ENCODE data around the gene ENC1.

ENC1 gene

DNA sequence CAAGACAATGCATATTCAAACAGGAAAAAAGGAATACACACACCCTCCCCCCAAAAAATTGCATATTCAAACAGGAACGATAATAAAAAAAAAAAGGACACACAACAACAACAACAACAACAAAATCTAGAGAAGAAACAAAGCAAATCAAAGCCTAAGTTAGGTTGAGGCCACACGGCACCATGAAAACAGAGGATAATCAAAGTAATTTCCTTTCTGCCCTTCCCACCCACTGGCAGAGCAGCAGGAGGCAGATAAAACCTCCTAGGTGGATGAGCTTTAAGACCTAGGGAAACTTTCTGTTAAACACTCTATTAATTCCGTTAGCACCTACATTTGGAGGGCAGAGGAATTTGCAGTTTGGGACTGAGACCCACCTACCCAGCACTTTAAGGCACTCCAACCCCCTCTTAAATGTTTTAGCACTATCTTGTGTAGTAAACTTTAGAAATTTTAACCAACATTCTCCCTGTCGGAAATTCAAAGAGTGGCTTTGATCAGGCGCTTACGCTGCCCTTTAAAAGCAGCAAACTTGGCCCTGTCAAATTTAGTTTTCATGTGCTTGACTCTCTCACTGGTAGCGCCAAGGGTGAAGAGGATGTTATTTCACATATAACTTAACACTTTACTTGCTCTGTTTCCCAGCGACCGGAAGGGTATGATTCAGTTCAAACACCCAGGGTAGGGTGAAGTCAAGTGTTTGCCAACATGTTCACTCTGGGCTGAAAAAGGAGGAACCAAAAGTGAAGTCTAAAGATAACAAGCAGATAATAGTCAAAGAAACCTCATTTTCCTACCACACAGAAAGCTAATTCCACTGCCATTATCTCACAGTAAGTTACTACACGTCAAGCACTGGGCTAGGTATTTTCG, 9.2 kb downstream of the ENC1 start:
- no peak for DNase-seq (ENCODE audit: low read depth in 2 of 2)

DNA sequence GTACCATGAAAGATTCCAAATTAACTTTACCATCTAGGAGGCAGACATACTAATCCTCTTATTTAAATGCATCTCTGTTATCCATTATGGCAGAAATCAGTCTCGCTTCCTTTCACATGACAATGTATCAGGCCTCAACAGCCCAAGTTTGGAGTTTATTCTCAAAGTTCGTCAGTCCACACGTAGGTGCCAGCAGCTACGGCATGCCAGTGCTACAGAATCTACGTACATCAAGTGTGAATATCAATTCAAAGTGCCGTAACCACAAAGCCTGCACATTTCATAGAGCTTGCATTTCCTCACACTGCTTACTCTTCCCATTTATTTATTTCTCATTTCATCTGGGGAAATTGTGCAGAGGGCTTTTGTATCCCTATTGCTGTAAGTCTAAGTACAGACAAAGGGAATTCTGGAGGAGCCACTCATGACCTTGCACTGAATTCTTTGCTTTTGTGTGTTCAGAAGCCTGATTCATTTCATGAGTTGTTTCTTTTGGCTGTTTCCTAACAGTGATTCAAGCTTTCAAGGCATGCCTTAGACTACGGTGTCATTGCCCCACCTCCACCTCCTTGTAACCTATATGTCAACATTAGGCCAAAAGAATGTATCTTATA, 10.0 kb downstream of the ENC1 start:
- no peak for DNase-seq (ENCODE audit: low read depth in 2 of 2)

DNA sequence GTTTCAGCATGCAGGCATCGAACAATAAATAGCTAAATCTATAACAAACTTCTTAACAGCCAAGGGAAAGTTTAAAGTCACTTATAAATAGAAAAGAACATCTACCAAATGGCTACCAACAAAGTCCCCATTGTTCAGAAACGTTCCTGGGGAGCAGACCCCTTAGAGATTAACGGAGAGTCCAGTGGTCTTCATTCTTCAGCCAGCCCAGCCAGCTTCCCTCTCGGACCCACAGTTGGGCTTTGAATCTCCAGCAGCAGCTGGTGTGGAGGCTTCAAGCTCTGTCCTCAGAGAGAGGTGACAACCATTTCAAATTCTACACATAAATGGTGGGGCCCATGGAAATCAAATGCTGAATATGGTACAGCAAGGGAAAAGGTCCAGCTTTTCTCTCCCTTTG, 11.2 kb downstream of the ENC1 start:
- no peak for DNase-seq (ENCODE audit: low read depth in 2 of 2)

DNA sequence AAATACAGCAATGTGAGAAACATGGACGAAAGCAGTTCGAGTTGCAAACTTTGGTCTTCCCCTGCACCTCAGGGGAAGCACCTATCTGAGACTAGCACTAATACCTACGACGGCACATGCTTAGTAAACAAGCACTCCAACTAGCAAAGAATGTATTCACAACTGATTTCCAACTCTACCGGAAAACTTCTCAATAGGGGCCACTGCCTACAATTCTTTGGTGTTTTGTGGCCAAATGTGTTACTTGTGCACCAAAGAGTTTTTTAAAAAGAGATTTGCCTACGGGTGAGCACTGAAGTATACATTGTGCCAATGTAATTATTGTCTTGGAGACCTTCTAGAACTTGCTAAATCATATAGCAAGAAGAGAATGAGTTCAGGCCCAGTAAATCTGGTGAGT, 12.2 kb downstream of the ENC1 start:
- DNase-seq (ENCODE audit: low read depth in 2 of 2): no peak

DNA sequence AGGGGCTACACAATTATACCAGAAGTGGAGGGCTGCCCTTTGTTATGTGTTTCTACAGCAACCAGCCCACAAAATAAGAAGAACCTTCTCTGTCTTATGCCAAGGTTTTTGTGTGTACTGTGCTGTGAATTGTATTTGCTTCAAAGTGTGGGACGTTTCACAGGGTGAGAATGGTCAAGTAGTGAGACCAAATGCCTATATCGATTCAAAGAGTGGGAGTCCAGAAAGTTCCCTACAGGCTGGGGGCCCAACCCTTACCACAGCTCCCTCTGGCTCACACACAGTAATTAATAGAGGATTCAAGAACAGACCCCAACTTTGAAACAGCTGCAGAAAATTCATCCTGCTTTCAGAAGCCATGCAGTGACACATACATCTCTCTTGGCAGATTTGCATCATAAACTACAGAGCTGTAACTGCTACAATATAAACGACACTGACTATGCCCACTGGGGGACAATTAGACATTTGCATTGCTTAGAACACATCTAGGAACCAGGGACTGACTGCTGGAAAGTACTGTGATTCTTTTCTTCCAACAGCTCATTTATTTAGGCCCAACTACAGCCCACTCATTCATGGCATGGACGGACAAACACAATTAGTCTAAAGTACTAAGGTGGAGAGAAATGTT, 12.8 kb downstream of the ENC1 start:
- no peak for DNase-seq (ENCODE audit: low read depth in 2 of 2)

DNA sequence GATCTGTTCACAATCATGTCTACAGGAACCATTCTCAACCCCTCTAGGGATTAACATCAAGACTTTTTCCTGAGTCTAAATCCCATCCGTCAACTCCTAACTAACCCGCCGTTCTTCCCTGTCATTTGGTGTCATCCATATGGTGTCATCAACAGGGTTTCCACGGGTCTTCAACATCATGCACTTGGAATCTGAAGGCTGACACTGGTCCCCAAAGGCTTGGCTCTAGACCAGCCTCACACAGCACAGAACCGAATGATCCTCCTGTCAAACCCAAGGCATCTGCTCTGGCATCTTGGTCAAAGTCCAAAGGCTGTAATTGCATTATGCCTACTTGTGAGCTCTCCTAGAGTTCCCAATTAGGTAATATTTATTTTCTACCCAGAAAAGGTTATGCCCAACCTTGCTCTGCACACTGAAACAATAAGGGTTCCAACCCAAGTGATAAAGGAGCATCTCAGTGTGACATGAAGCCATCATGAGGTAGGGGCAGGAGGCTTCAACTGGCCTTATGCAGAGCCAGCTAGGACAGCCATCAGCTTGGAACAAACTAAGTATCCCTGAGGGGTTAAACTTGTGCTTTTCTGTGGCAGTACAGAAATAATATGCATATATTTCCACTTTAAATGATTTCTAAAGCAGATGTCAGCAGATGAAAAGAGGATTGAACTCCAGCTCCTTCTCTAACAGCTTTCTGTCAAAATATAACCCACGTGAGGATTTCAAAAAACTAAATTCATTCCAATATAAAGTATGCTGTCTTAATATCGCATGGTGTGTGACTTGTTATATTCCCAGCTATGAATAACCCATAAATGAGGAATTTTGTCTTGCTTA, 13.9 kb downstream of the ENC1 start:
- no peak for DNase-seq (ENCODE audit: low read depth in 2 of 2)

DNA sequence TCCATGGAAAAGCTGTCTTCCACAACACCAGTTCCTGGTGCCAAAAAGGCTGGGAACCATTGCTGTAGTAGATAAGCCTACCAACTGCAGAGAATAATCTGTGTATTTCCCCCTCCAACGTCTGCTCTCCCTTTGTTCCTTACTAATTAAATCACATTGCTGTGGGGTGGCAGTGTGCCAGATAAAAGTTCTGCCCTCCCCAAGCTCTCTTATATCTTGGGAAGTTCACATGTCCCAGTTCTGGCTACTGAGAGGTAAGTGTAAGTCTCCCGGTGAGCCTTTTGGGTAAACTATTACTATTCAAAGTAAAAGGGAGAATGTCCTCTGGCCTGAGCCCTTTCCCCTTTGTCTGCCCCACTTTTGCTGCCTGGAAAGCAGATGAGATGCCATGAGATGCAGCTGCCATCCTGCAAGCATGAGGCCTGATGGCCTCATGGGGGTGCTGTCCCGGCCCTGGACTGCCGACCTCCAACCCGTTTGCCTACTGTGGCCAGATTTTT, 14.7 kb downstream of the ENC1 start:
- DNase-seq (ENCODE audit: low read depth in 2 of 2): no peak

DNA sequence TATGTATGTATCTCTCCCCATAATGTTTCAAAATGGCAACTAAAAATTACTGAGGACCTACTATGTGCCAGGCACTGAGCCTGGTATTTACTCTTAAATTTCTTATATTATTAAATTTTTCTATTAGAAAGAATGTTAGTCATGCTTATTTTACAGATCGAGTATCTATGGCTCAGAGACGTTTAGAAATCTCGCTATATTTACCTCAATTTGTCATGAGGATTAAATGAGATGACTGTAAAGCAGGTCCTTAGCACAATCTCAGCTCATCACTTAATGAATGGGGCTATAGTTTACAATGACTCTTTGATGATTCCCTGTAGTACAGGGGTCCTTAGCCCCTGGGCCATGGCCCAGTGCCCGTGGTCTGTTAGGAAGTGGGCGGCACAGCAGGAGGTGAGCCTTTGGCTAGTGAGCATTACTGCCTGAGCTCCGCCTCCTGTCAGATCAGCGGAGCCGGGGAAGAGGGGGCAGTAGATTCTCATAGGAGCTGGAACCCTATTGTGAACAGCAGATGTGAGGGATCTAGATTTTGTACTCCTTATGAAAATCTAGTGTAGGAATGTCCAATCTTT, 15.5 kb downstream of the ENC1 start:
- no peak for DNase-seq (ENCODE audit: low read depth in 2 of 2)

DNA sequence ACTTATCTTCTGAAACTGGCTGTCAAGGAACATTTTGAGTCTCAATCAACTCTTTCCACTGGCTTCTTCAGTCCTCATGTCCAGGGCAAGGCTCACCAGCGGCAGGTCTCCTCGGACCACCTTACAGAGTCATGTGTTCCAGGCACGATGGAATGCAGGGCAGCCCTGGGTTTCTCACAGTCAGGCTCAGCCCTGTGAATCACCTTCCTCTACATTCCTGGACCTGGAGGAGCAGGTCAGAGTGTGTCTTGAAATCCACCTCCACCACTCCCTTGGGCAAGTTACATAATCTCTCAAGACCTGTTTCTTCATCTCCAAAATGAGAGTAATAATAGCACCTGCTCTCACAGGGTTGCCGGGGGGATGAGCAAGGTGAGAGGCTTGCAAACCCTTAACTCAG, 16.0 kb downstream of the ENC1 start:
- DNase-seq (ENCODE audit: low read depth in 2 of 2): no peak

DNA sequence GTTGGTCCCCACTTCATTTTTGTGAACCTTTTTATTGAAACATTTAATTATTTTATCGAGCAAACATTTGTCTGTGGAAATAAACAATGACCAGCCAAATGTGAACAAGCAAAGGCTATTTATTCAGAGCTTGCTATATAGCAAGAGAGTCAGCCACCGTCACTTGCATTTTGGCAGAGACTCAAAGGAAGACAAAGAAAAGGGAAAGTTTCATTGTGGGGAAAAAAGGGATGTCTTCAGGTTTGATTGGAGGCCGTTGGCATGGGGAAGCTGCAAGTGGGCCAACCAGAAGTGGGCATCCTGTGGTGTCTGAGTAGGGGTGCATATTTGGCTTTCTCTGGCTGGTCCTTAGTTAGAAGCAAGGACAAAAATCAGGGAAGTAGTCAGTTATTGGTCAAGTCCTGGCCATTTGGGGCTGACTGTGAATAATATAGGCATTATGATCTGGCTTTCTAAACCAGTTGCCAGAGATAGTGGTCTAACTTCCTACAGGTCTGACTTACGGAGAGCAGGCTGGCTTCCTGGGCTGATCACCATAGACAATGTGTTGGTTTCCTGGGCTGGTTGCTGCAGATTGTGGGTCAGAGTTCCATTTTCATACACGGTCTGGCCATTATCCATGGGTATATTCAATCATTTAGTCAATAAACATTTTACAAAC, 16.6 kb downstream of the ENC1 start:
- DNase-seq (ENCODE audit: low read depth in 2 of 2): no peak

DNA sequence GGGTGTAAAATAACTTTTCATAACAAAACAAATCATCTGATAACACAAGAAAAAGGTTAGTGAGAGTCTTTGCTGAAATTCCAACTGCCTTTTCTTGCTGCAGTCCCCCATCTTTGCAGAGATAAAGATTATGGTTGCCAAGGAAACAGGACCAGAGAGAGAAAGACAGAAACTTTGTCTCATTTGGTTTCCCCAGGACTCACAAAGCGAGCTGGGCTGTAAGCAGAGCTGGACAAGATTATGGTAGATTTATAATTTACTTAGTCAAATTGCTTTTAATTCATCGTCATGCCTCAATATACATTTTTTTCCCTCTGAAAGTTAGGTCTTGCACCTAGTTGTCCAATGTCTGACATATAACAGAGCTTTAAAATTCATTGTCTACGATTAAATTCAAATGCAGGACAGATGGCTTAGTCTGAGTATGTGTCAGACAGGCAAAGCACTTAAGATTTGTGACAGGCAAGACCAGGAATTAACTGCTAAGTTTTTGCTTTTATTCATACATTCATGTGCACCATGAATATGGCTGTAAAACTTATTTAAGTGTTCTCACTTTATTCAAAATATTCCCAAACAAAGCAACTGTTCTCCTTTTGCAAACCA, 17.4 kb downstream of the ENC1 start:
- DNase-seq (ENCODE audit: low read depth in 2 of 2): no peak

DNA sequence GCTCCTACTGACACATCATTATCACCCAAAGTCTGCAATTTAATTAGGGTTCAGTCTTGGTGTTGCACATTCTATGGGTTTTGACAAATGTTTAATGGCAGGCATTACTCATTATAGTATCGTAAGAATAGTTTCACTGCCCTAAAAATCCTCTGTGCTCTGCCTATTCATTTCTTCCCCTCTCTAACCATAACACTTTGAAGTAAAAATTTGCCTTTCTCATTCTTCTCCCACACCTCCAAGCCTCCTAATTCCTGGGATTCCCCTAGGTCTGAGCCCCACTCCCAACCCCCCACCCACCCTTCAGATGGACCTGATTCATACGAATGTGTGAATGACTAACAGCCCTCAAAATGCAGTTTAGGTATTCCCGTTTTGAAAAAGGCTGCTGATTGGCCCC, 18.4 kb downstream of the ENC1 start:
- no peak for DNase-seq (ENCODE audit: low read depth in 2 of 2)

DNA sequence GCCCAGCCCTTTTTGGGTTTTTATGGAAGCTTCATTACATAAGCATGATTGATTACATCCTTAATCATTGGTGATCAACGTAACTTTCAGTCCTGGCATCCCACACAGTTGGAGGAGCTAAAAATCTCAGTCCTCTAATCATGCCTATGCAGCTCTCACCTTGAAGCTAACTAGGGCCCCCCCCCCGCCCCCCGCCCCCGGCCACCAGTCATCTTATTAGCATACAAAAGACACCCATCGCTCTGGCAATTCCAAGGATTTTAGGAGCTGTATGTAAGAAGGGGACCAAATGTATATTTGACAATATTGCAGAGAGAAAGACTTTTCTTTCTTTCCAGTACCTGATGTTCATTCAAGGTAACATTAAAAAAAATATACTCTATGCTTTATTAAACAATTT, 19.0 kb downstream of the ENC1 start:
- DNase-seq (ENCODE audit: low read depth in 2 of 2): no peak

DNA sequence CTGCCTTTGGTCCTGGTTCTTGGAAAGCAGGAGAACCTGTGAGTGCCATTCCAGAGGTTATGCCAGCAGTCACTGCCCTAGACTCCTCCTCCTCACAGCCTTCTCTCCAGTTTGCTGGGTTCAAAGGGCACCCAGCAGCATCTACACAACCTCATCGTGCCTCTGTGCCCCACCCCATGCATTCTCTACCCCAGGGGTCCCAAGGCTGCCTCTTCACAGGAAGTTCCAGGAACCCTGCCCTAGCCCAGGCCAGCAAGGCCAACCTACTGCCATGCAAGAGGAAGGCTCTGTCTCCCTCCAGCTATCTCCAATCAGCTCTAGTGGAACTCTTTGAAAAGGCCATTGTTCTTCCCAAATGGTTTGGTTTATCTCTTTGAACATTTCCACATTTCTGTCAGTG, 21.2 kb downstream of the ENC1 start:
- DNase-seq (ENCODE audit: low read depth in 2 of 2): no peak

DNA sequence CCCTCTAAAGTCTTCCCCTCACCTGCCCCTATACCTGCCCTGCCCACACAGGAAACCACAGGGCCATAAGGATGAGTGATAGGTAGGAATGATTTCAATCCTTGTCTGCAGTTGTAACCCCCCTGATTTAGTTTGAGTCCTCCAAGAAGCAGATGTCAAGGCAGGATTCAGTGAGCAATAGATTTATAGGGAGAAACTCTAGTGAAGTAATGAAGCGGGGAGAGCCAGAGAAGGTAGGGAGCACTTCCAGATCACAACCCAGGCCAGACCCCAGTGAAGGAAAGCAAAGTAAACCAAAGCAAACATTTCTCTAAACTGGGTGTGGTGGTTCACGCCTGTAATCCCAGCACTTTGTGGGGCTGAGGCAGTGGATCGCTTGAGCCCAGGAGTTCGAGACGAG, 22.4 kb downstream of the ENC1 start:
- no peak for DNase-seq (ENCODE audit: low read depth in 2 of 2)

DNA sequence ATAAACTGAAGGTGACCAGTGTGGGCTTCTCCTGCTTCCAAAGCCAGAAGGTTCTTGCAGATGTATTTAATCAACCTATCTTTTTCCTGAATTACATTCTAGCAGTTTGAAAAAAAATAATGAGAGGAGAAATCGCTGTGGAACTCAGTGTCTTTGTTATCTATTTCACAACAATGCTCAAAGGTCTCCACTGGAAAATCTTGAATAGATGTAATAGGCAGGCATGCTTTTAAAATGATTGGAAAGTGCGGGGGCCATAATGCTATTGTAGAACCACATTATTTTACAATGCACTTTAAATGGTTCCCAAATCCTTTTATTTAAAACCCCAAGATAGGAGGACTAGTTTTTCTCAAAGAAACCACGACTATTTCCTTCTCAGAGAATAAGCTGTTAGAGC, 23.3 kb downstream of the ENC1 start:
- no peak for DNase-seq (ENCODE audit: low read depth in 2 of 2)

DNA sequence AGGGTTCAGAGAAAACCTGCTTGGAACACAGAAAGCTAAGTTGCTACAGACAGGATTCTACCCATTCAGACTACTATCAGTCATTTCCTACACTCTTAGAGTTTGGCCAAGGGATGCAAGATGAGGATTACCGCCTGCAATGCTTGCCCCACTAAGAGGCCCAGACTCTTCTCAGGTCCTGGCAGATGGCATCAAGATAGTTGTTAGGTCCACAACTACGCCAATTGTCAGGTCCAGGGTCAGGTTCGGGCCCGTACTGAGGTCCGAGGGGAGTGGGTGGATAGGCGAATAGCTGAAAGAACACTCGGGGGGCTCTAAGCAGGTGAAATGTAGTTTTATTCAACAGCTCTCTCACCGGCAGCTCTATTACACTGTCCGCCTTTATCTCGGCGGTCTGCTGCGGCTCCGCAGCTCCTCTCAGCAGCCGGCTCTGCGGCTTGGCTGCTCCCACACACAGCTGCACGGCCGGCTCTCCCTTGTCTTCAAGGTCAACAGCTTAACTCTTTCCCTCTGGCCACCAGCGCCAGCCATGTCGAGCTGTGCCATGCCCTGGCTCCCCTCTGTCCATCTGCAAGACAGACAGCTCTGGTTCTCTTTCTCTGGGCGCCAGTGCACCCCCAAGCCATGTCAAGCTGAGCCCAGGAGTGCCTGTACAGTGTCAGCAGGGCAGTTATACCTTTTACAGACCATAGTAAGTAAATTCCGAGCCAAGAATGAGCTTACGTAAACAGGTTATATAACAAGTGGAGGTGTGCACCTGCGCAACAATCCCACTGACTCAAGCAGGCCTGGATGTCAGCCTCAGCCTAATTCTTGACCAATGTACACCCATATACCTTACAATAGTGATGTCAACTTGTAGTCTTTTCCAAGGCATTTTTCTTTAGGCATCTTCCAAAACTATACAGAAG, 24.0 kb downstream of the ENC1 start:
- no peak for DNase-seq (ENCODE audit: low read depth in 2 of 2)

DNA sequence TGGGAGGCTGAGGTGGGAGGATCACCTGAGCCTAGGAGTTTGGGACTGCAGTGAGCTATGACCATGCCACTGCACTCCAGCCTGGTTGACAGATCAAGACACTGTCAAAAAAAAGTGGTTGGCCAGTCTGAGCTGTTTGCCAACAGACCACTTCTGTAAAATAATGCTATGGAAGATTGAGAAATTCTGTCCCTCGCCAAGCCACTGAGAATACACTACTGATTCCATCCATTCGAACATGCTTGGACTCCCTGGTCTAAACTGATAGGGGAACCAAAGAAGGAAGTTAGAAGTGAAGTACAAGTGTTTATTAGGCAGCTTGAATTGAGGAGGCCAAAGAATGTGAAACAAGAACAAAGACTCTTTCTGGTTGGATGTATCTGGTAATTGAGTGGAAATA, 27.2 kb downstream of the ENC1 start:
- no peak for DNase-seq (ENCODE audit: low read depth in 2 of 2)

DNA sequence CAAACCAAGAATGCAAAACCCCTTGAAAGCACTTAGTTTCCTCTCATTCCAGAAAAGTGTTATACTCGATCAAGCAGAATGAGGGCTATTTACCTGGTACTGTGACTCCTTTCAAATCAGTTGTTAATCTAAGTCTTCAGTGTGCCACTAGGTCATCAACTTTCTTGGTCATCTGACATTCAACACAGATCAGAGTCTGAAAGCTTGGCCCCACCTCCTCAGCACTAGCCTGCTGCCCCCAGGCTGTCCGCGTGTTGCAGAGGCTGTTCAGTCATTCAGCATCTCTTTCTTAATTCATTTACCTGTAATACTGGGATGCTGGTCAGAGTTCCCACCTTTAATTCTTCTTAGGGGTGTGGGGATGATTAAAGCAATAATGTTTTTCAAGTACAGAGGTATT, 28.5 kb downstream of the ENC1 start:
- DNase-seq (ENCODE audit: low read depth in 2 of 2): no peak
